Naive B cell (primary cell): Measurements from ENCODE around the gene TARS1. TPM values are rescaled to one million over a fixed set of nuclear protein-coding genes. Genes with fewer than 3 reads are reported as not detected.

ENCODE experiments used
- ATAC-seq, 2 donors: fragments of 150-1000 bp; cut with Tn5 transposase; 2 replicates each; pipeline ENCODE4 v1.10.0; 2021; ENCODE audit warnings: low read depth in 2 of 2, mild to moderate bottlenecking in 2 of 2, moderate library complexity in 2 of 2
- DNase-seq: peaks from one replicate; pipeline ENCODE4 v3.0.0; 2022
- H3K27ac Mint-ChIP-seq, 6 donors: one replicate each; pipeline ENCODE4 v1.8.0; 2020 to 2022; ENCODE audit warnings: mild to moderate bottlenecking in 6 of 6, mixed read lengths in 6 of 6, moderate library complexity in 5 of 6, inconsistent platforms in 2 of 6
- H3K27me3 Mint-ChIP-seq, 3 donors: one replicate each; pipeline ENCODE4 v1.8.0; 2021 to 2022; ENCODE audit warnings: mixed read lengths in 3 of 3, mild to moderate bottlenecking in 1 of 3
- H3K36me3 Mint-ChIP-seq, 2 donors: one replicate each; pipeline ENCODE4 v1.8.0; 2020 to 2022; ENCODE audit warnings: mixed read lengths in 2 of 2, inconsistent platforms in 1 of 2, mild to moderate bottlenecking in 1 of 2
- H3K4me1 Mint-ChIP-seq, 3 donors: one replicate each; pipeline ENCODE4 v1.8.0; 2020 to 2022; ENCODE audit warnings: mixed read lengths in 3 of 3, inconsistent platforms in 1 of 3, mild to moderate bottlenecking in 1 of 3, moderate library complexity in 1 of 3
- H3K4me3 Mint-ChIP-seq, 8 donors: one replicate each; pipeline ENCODE4 v1.8.0; 2020 to 2022; ENCODE audit warnings: mild to moderate bottlenecking in 8 of 8, mixed read lengths in 8 of 8, moderate library complexity in 8 of 8, inconsistent platforms in 2 of 8
- H3K9me3 Mint-ChIP-seq, 7 donors: one replicate each; pipeline ENCODE4 v1.8.0; 2020 to 2022; ENCODE audit warnings: mixed read lengths in 7 of 7, mild to moderate bottlenecking in 5 of 7, inconsistent platforms in 2 of 7, moderate library complexity in 1 of 7
- polyA plus RNA-seq, 6 donors: library from polyadenylated mRNA; unstranded; fragments of 300-500 nt; fragmentation: Illumina TruSeq; gene quantifications; one replicate each; pipeline ENCODE4 v1.2.3, GENCODE V29; 2021; ENCODE audit warnings: low read depth in 6 of 6

The TARS1 gene
- polyA plus RNA-seq, 6 donors from 2014 or later, result 27.0 to 49.3 (median 43.0) TPM

- Mint-ChIP-seq H3K4me3 (no peak overlapping the region), H3K4me1 (peaks cover 12 to 14% (median 12%) of the 10 kb centered on the region in 3 donors)
Measured at GRCh38 chr5:33477816-33478215, 37.1 kb downstream of the TARS1 start.

DNA sequence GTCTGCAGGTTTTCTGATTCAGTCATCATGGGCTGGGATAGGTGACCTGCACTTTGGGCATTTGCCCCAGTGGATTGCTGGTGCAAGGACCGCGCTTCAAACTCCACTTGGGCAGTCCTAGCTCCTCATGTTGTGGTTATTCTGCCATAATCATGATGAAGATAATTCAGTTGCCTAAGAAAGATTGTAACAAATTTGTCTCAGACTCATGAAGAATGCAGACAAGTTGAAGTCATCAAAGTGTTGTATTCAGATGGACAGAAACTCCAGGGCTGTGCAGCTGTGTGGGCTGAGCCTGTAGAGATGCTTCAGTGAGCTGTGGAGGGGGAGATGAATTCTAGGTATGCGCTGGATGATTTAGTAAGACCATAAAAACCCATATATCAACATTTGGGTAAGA lies 38.5 kb downstream of the TARS1 start:
- no peaks in the 10 kb centered on the region for H3K27me3 Mint-ChIP-seq
- no peak for ATAC-seq
- peaks cover 12 to 14% (median 12%) of the 10 kb centered on the region in 3 donors for H3K4me1 Mint-ChIP-seq
- no peak overlapping the region for H3K27ac Mint-ChIP-seq
- no peak for DNase-seq
- peaks cover 3 to 21% (median 11%) of the 10 kb centered on the region in 7 donors for H3K9me3 Mint-ChIP-seq
- peaks cover 22 to 30% of the 10 kb centered on the region in 2 donors for H3K36me3 Mint-ChIP-seq
- no peak overlapping the region for H3K4me3 Mint-ChIP-seq

More at GRCh38 chr5:33477816-33478215, 37.1 kb downstream of the TARS1 start:
- DNase-seq, result no peak
- Mint-ChIP-seq H3K27me3 (no peaks in the 10 kb centered on the region), H3K27ac (no peak overlapping the region), H3K36me3 (peaks cover 34 to 45% of the 10 kb centered on the region in 2 donors), H3K9me3 (peaks cover 3 to 28% (median 15%) of the 10 kb centered on the region in 7 donors)
- ATAC-seq, result no peak

DNA sequence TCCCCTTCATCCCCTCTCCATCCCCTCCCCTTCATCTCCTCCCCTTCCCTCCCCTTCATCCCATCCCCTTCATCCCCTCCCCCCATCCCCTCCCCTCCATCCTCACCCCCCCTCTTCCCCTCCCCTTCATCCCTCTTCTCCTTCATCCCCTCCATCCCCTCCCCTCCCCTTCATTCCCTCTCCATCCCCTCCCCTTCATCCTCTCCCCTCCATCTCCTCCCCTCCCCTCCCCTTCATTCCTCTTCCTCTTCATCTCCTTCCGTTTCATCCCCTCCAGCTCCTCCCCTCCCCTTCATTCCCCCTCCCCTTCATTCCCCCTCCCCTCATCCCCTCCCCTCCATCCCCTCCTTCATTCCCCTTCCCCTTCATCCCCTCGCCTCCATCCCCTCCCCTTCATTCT lies 40.1 kb downstream of the TARS1 start:
- ATAC-seq, result no peak
- Mint-ChIP-seq H3K27ac (no peak overlapping the region), H3K27me3 (no peaks in the 10 kb centered on the region), H3K4me3 (no peak overlapping the region), H3K36me3 (peaks cover 7 to 15% of the 10 kb centered on the region in 2 donors), H3K9me3 (peaks cover 0 to 6% (median 4%) of the 10 kb centered on the region in 7 donors), H3K4me1 (peaks cover 4 to 6% (median 4%) of the 10 kb centered on the region in 3 donors)
- DNase-seq, result no peak

DNA sequence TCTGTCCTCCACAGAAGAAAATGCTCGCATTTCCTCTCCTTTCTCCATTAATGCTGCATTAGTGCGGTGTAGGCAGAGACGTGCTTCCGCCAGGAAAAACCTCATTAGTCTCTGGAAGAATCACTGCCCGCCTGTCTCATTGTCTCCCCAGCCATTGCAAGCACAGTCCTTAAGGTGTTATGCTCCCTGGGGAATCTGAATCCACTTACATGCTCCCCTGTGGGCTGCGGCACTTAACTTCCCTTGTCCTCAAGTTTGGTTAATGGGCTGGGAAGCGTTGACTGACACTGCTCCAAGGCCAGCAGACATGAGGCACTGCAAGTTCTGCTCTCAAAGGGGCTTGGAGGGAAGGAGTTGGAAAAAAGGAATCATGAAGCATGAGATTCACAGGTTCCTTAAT lies 41.6 kb downstream of the TARS1 start:
- DNase-seq (no peak), ATAC-seq (no peak)
- Mint-ChIP-seq H3K4me1 (no peaks in the 10 kb centered on the region), H3K36me3 (peaks cover 0 to 4% of the 10 kb centered on the region in 2 donors), H3K27ac (peak overlapping the region in 1 of 6 donors; percentile 32), H3K27me3 (no peaks in the 10 kb centered on the region), H3K9me3 (no peaks in the 10 kb centered on the region), H3K4me3 (peak overlapping the region in 1 of 8 donors; percentile 22)

GRCh38 chr5:33487236-33487635 lies 46.5 kb downstream of the TARS1 start:
- ATAC-seq (no peak), DNase-seq (no peak)

GRCh38 chr5:33488558-33489355 lies 48.0 kb downstream of the TARS1 start:
- Mint-ChIP-seq H3K4me1 (no peaks in the 10 kb centered on the region), H3K9me3 (peaks cover 0 to 2% (median 0%) of the 10 kb centered on the region in 7 donors), H3K4me3 (peak overlapping the region in 1 of 8 donors; percentile 26), H3K27me3 (no peaks in the 10 kb centered on the region), H3K27ac (no peak overlapping the region), H3K36me3 (no peaks in the 10 kb centered on the region)
- DNase-seq (no peak), ATAC-seq (no peak)

More at GRCh38 chr5:33487236-33487635, 46.5 kb downstream of the TARS1 start:
- Mint-ChIP-seq H3K4me3 (no peak overlapping the region), H3K27ac (no peak overlapping the region), H3K4me1 (no peaks in the 10 kb centered on the region), H3K27me3 (no peaks in the 10 kb centered on the region), H3K36me3 (no peaks in the 10 kb centered on the region), H3K9me3 (peaks cover 0 to 2% (median 0%) of the 10 kb centered on the region in 7 donors)

DNA sequence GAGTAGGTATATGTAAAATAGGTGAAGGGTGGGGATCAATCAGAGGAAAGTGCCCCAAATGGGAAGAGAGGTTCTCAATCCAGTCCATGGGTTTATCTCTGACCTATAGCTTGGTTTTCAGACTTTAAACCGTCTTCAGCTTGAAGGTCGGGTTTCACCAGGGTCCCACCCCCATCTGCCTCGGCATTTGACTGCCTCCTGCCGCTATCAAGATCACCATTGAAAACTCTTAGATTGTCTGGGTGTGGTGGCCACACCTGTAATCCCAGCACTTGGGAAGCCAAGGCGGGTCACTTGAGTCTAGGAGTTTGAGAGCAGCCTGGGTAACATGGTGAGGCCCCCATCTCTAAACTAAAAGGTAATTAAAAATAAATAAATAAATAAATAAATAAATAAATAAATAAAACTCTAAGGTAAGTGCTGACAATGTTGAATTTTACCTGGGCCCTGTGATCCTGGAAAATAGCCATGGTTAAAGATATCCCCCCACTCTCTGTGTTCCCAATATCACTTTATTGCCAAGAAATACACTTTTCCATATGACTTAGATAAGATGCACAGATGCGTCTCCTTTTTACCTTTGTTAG lies 48.8 kb downstream of the TARS1 start:
- H3K27me3 Mint-ChIP-seq, result no peaks in the 10 kb centered on the region
- peaks cover 0 to 2% (median 0%) of the 10 kb centered on the region in 7 donors for H3K9me3 Mint-ChIP-seq
- no peaks in the 10 kb centered on the region for H3K36me3 Mint-ChIP-seq
- H3K4me1 Mint-ChIP-seq, result no peaks in the 10 kb centered on the region
- DNase-seq (no peak), ATAC-seq (no peak)
- no peak overlapping the region for H3K27ac Mint-ChIP-seq
- H3K4me3 Mint-ChIP-seq, result no peak overlapping the region

DNA sequence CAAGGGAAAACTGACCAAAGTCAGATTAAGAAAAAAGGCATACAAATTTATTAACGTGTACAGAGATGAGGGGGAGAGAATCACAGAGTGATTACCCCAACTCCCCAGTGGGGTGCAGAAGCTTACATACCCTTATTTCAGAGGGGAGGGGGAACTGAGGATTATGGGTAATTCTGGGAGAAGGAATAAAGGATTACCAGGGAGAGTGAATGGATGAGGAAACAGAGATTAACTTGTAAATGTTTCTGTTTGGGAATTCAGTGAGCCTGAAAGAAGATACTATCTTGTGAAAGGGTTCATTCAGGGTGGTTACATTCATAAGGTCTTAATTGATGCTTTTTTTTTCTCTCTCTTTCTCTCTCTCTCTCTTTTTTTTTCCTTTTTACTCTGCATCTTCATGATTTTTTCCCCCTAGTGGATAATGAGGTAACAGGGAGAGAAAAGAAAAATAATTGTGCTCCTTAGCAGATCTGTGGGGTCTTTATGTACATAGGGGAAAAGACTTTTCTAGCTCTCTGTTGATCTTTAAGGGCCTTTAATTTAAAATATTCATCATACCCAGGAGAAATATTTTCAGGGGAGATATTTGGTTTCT lies 49.4 kb downstream of the TARS1 start:
- Mint-ChIP-seq H3K9me3 (peaks cover 0 to 2% (median 0%) of the 10 kb centered on the region in 7 donors), H3K27me3 (no peaks in the 10 kb centered on the region), H3K27ac (no peak overlapping the region), H3K36me3 (no peaks in the 10 kb centered on the region), H3K4me1 (no peaks in the 10 kb centered on the region), H3K4me3 (no peak overlapping the region)
- ATAC-seq, result no peak
- DNase-seq, result no peak

DNA sequence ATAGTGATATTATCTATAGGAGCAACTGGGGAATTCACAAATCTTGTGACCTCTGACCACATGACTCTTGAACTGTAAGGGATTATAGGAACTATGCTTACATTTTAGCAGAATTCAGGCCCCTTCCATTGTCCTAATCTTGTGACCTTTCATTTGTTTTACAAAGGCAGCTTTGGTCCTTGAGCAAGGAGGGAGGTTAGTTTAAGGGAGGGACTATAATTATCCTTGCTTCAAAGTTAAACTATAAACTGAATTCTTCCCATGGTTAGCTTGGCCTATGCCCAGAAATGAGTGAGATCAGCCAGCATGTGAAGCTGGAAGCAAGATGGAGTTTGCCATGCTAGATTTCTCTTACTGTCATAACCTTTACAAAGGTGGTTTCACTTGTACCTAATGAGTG lies 51.2 kb downstream of the TARS1 start:
- no peaks in the 10 kb centered on the region for H3K4me1 Mint-ChIP-seq
- no peaks in the 10 kb centered on the region for H3K27me3 Mint-ChIP-seq
- no peak overlapping the region for H3K27ac Mint-ChIP-seq
- no peak for DNase-seq
- no peak overlapping the region for H3K4me3 Mint-ChIP-seq
- no peaks in the 10 kb centered on the region for H3K36me3 Mint-ChIP-seq
- ATAC-seq, result no peak
- H3K9me3 Mint-ChIP-seq, result peaks cover 0 to 2% (median 0%) of the 10 kb centered on the region in 7 donors

GRCh38 chr5:33494466-33494865 lies 53.7 kb downstream of the TARS1 start:
- H3K27me3 Mint-ChIP-seq, result no peaks in the 10 kb centered on the region
- no peaks in the 10 kb centered on the region for H3K36me3 Mint-ChIP-seq
- H3K4me1 Mint-ChIP-seq, result no peaks in the 10 kb centered on the region
- no peak for ATAC-seq
- H3K4me3 Mint-ChIP-seq, result no peak overlapping the region
- peaks cover 0 to 2% (median 0%) of the 10 kb centered on the region in 7 donors for H3K9me3 Mint-ChIP-seq
- no peak for DNase-seq
- no peak overlapping the region for H3K27ac Mint-ChIP-seq

DNA sequence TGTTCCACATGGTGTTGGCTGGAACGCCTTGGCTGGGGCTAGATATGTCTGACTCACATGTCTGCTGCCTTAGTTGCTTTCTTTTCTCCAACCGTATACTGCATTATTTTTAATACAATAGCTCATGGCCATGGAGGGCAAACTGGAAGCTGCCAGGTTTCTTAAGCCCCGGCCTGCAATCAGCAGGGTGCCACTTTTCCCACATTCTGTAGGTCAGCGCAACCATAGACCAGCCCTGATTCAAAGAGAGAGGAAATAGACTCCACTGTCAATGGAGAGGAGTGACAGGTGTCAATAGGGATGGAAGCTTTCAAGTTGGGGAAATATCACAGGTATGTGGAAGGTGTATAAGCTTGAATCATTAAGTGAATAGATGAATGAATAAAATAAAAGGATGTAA lies 60.5 kb downstream of the TARS1 start:
- no peak for ATAC-seq
- Mint-ChIP-seq H3K27ac (peak overlapping the region in 1 of 6 donors; percentile 14), H3K36me3 (no peaks in the 10 kb centered on the region)

DNA sequence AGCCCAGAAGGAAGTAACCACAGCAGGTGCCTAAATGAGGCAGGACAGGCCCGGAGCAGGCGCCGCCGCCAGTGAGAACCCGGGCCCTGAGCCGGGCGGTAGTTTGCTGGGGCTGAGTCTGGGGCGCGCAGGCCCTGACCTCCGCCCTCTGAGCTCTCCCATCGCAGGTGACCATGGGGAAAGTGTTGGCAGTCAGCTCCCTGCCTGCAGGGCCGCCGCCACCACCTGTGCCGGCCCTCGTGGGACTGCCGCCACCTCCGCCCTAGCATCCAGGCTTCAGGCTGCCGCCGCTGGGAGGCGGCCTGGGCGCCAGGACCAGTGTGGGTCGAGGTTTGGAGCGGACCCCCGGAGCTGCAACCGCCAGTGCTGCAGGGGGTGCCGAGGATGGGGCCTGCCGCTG lies 61.1 kb downstream of the TARS1 start:
- no peak for ATAC-seq
- H3K4me1 Mint-ChIP-seq, result no peaks in the 10 kb centered on the region

More for the DNA sequence above, 60.5 kb downstream of the TARS1 start:
- no peak for DNase-seq
- H3K9me3 Mint-ChIP-seq, result peaks cover 0 to 2% (median 0%) of the 10 kb centered on the region in 7 donors
- no peaks in the 10 kb centered on the region for H3K27me3 Mint-ChIP-seq
- no peak overlapping the region for H3K4me3 Mint-ChIP-seq
- H3K4me1 Mint-ChIP-seq, result no peaks in the 10 kb centered on the region

DNA sequence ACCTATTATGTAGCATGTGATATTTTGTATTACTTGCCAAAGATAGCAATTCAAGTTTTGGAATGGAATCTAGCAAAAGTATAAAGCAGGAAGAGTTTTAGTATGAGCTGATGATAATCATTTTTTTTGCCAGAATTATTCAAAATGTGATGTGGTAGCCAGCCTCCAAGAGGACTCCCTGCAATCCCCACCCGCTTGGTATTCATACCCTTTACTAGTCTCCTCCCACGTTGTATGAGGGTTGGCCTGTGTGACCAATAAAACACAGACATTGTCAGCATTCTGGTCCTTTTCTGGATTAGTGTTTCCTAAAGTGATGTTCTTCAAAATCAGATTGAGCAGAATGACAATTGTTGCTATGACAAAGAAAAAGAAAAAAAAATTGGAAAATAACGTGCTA lies 63.8 kb downstream of the TARS1 start:
- Mint-ChIP-seq H3K27me3 (peaks cover 0 to 8% (median 0%) of the 10 kb centered on the region in 3 donors), H3K36me3 (no peaks in the 10 kb centered on the region), H3K9me3 (peaks cover 0 to 5% (median 0%) of the 10 kb centered on the region in 7 donors), H3K27ac (no peak overlapping the region), H3K4me1 (no peaks in the 10 kb centered on the region), H3K4me3 (no peak overlapping the region)
- DNase-seq (no peak), ATAC-seq (no peak)

More for the DNA sequence above, 61.1 kb downstream of the TARS1 start:
- Mint-ChIP-seq H3K27me3 (peaks cover 0 to 3% (median 0%) of the 10 kb centered on the region in 3 donors), H3K36me3 (no peaks in the 10 kb centered on the region), H3K4me3 (no peak overlapping the region), H3K27ac (no peak overlapping the region), H3K9me3 (peaks cover 0 to 4% (median 0%) of the 10 kb centered on the region in 7 donors)
- DNase-seq, result no peak
